ENCODE results near the gene NOC3L. TPM values are rescaled to one million over a fixed set of nuclear protein-coding genes. Genes with fewer than 3 reads are reported as not detected.

Gene NOC3L
- total and polyA plus RNA-seq, 9 of the 15 experiments (the other 6 are each of a cell fraction or from before 2014, with no cell fraction given), result 23.8 to 57.6 (median 32.6) TPM

GRCh38 chr10:94315975-94316464 lies 46.7 kb downstream of the NOC3L start:
- Histone ChIP-seq H3K9ac (ENCODE audit: insufficient read depth in 1 of 2, low read depth in 2 of 2, low read length in 2 of 2) (no peak overlapping the region), H2AFZ (ENCODE audit: low read depth, low read length) (no peak overlapping the region), H3K27me3 (ENCODE audit: control insufficient read depth in 2 of 2, insufficient read depth in 2 of 2, low read length in 2 of 2) (no peaks in the 10 kb centered on the region), H4K20me1 (replicated peaks; ENCODE audit: control insufficient read depth, insufficient read depth, low read length) (no peaks in the 10 kb centered on the region), H3K4me2 (ENCODE audit: insufficient read depth, low read length) (no peak overlapping the region), H3K9me3 (replicated peaks; ENCODE audit: control insufficient read depth, insufficient read depth, low read depth, low read length) (no peaks in the 10 kb centered on the region), H3K4me3 (no peak overlapping the region), H3K79me2 (ENCODE audit: control insufficient read depth, insufficient read depth, low read length) (no peaks in the 10 kb centered on the region), H3K9me1 (ENCODE audit: control insufficient read depth, insufficient read depth, low read length) (no peaks in the 10 kb centered on the region), H3K27ac (ENCODE audit: extremely low read depth, low read depth, low read length) (no peak overlapping the region), H3K4me1 (replicated peaks in 1 of 2; ENCODE audit: control insufficient read depth in 2 of 2, insufficient read depth in 2 of 2, low read length in 2 of 2) (no peaks in the 10 kb centered on the region), H3K36me3 (ENCODE audit: control insufficient read depth, insufficient read depth, low read length) (0 out of 3 replicates have a peak, but pooled peaks cover 4% of the 10 kb centered on the region)
- DNase-seq (ENCODE audit: extremely low read depth in 1 of 4, low spot score in 3 of 4), result no peak
- 79% methylated on average over 3 of the region's 3 CpGs for WGBS (ENCODE audit: insufficient coverage, low coverage, missing lambda C conversion rate)
- in situ Hi-C loops (cut with MboI), result no loop called here
- ChIA-PET CTCF (ENCODE audit: low intra/inter-chr PET ratio) (no interaction called here), POLR2A (no interaction called here)
- intact Hi-C loops (cut with micrococcal nuclease), result loop anchor here (10.0 kb wide), 1 partner anchor 491 kb away; no protein-coding TSS in a partner anchor
- no peak for ATAC-seq
- FAIRE-seq, result no peak
- BruUV-seq (replicated peaks), result no TSS peak
- TF ChIP-seq, protein P1, sequence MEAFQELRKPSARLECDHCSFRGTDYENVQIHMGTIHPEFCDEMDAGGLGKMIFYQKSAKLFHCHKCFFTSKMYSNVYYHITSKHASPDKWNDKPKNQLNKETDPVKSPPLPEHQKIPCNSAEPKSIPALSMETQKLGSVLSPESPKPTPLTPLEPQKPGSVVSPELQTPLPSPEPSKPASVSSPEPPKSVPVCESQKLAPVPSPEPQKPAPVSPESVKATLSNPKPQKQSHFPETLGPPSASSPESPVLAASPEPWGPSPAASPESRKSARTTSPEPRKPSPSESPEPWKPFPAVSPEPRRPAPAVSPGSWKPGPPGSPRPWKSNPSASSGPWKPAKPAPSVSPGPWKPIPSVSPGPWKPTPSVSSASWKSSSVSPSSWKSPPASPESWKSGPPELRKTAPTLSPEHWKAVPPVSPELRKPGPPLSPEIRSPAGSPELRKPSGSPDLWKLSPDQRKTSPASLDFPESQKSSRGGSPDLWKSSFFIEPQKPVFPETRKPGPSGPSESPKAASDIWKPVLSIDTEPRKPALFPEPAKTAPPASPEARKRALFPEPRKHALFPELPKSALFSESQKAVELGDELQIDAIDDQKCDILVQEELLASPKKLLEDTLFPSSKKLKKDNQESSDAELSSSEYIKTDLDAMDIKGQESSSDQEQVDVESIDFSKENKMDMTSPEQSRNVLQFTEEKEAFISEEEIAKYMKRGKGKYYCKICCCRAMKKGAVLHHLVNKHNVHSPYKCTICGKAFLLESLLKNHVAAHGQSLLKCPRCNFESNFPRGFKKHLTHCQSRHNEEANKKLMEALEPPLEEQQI (IDR thresholded peaks at IDR 0.05), result no peak
- no peak for TF ChIP-seq THAP7 (CRISPR knock-in tag; IDR thresholded peaks at IDR 0.05)
- no peak for TF ChIP-seq NRF1 (conservative IDR thresholded peaks at IDR 0.05 in 1 of 2, IDR thresholded peaks at IDR 0.05 in 1 of 2)
- TF ChIP-seq, protein P2, sequence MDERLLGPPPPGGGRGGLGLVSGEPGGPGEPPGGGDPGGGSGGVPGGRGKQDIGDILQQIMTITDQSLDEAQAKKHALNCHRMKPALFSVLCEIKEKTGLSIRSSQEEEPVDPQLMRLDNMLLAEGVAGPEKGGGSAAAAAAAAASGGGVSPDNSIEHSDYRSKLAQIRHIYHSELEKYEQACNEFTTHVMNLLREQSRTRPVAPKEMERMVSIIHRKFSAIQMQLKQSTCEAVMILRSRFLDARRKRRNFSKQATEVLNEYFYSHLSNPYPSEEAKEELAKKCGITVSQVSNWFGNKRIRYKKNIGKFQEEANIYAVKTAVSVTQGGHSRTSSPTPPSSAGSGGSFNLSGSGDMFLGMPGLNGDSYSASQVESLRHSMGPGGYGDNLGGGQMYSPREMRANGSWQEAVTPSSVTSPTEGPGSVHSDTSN (CRISPR knock-in tag; IDR thresholded peaks at IDR 0.05; ENCODE audit: low read depth), result no peak
- TF ChIP-seq, protein P2 (tag; conservative IDR thresholded peaks at IDR 0.05; ENCODE audit: low read depth), result no peak
- no peak for TF ChIP-seq PCBP1 (IDR thresholded peaks at IDR 0.05; ENCODE audit: low read depth, low read length, poor library complexity, severe bottlenecking)
- no peak for TF ChIP-seq ZKSCAN3 (CRISPR knock-in tag; IDR thresholded peaks at IDR 0.05)
- no peak for TF ChIP-seq SIRT6 (IDR thresholded peaks at IDR 0.05; ENCODE audit: low read depth, low read length)
- no peak for TF ChIP-seq ZNF133 (CRISPR knock-in tag; IDR thresholded peaks at IDR 0.05)
- TF ChIP-seq POLR2AphosphoS2 (IDR thresholded peaks at IDR 0.05; ENCODE audit: low read length), result no peak
- TF ChIP-seq C11orf30 (IDR thresholded peaks at IDR 0.05; ENCODE audit: low read depth), result no peak
- TF ChIP-seq, protein P3, sequence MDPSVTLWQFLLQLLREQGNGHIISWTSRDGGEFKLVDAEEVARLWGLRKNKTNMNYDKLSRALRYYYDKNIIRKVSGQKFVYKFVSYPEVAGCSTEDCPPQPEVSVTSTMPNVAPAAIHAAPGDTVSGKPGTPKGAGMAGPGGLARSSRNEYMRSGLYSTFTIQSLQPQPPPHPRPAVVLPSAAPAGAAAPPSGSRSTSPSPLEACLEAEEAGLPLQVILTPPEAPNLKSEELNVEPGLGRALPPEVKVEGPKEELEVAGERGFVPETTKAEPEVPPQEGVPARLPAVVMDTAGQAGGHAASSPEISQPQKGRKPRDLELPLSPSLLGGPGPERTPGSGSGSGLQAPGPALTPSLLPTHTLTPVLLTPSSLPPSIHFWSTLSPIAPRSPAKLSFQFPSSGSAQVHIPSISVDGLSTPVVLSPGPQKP (CRISPR knock-in tag; IDR thresholded peaks at IDR 0.05), result no peak
